Hematopoietic multipotent progenitor cell treated with erythropoietin and hydrocortisone succinate and interleukin-3 and kit ligand, for 15 days (in vitro differentiated cells): ENCODE results near the gene PDE11A.
"Not testable (repeated sequence)": the region's sequence is repeated elsewhere in the genome, so short reads cannot be mapped to it uniquely, and the experiment has no call there.

Experiments
- DNase-seq: peaks from one replicate; pipeline ENCODE4 v3.0.0-alpha.2; 2015; ENCODE audit warnings: low spot score

PDE11A gene

DNA sequence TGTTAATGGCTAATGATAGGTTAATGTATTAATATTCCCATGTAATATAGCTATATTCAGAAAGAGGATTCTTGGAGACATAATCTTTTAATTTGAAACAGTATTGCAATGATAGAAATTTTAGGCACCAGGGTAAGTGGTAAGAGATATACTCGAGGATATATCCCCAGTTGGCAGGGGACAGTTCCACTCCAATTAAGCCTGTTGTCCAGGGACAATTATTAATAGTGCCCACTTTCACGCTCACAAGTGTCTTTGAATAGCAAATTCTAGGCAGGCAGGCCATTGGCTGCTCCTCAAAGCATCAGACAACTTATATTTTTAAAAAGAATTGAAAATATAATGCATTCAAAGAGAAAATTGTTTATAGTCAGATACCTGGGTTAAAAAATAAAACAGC lies 190.7 kb downstream of the PDE11A start:
- DNase-seq: no peak

DNA sequence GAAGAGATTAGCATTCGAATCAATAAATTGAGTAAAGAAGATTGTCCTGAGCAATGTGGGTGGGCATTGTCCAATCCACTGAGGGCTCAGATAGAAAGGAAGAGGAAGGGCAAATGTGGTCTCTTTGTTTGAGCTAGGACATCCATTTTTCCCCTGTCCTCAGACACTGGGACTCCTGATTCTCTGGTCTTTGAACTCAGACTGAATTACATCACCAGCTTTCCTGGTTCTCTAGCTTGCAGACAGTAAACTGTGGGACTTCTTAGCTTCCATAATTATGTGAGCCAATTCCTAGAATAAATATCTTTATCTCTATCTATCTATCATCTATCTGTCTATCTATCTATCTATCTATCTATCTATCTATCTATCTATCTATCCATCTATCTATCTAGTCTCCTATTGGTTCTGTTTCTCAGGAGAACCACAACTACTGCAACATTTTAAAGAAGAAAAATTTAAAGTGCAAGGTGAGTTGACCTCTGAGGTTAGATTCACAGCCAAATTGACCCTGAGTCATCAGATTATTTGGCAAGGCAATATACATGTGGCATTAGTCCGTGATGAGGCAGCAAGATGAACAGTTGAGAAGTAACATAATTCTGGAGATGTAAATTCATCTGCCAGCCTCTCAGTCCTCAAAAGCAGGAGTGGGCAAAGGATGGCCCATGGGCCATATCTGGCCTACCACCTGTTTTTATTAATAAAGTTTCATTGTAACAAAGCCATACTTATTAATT lies 191.4 kb downstream of the PDE11A start:
- no peak for DNase-seq

DNA sequence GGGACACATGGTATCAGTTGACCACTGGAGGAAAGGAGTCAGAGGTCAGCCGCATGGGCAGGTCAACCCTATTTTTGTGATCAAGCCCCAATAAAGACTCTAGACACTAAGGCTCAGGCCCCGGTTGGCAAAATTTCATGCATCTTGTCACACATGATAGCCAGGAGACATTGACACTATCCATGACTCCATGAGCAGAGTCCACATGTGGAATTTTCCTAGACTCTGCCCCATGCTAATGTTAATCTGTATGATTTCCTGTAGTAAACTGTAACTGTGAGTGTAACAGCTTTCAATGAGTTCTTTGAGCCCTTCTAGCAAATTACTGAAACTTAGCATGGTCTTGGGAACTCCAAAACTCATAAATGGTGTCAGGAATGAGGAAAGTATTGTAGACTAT lies 192.3 kb downstream of the PDE11A start:
- DNase-seq: no peak

DNA sequence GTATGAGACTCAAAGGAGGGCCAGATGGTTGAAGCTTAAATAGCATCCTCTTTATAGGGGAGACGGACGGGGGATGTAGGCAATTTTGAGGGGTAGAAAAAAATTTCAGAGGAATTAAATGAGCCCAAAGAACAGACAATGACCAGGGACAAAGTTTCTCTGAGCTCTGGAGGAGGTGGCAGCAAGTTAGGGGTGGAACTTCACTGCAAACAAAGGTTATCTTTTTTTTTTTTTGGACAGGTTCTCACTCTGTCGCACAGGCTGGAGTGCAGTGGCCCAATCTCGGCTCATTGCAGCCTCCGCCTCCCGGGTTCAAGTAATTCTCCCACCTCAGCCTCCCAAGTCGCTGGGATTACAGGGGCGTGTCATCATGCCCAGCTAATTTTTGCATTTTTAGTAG lies 195.6 kb downstream of the PDE11A start:
- no peak for DNase-seq

DNA sequence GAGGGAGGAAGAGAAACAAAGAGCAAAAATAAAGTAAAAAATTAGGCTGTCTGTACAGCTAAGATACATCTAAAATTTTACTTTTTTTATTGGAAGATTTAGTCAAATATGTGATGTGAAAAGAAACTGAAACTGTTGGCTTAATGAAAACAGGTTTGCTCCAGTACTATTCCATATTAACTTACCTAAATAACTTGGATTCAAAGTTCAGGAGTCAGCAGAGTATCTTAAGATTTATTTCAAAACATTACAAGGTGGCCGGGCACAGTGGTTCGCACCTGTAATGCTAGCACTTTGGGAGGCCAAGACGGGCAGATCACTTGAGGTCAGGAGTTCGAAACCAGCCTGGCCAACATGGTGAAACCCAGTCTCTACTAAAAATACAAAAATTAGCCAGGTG lies 197.9 kb downstream of the PDE11A start:
- DNase-seq: no peak

DNA sequence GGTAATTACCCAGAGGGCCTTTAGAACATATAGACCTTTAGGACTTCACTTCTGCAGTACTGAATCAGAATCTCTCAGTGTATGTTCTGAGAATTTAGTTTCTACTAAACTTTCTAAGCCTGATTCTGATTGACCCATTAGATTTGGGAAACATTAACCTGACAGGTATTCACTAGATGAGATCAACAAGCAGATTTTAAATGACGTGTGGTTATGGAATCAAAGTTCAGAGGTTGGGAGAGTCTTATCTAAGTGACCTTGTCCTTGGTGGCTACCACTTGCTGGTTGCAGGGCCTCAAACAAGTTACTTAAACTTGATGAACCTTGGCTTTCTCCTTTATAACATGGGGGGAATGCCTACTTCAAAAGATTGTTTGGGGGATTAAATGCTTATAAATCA lies 198.7 kb downstream of the PDE11A start:
- no peak for DNase-seq

DNA sequence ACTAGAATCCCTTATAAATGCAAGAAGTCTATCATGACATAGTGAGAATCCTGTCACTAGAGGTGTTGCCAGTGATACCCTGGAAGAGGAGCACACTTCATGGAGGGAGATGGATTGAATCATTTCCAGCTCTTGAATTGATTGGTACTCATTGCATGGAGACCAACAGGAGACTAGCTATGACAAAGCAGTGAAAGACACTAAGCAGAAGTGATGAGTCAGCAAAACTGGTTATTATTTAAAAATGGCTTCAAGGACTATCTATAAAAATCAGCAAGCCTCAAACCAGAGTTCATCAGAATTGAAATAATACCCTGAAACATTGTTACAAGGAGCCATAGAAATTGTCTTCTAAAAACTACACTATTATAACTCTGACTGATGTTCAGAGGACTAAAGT lies 200.3 kb downstream of the PDE11A start:
- no peak for DNase-seq

DNA sequence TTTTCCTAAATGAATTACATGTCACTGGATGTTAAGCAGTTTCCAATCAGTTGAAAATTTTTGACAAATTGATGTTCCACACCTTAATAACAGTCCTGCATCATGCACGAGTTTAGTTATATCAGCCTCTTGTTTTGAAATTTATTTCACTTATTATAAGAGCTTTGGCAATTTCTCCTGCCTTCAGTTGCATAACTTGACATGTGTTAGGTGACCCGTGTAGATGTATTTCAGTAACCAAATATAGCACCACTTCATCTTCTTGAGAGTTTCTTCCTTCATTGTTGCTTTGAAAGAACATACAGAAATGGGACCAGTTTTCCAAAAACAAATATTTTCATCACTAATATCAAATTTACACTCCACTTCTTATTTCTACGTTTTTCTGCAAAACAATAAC lies 202.7 kb downstream of the PDE11A start:
- no peak for DNase-seq

DNA sequence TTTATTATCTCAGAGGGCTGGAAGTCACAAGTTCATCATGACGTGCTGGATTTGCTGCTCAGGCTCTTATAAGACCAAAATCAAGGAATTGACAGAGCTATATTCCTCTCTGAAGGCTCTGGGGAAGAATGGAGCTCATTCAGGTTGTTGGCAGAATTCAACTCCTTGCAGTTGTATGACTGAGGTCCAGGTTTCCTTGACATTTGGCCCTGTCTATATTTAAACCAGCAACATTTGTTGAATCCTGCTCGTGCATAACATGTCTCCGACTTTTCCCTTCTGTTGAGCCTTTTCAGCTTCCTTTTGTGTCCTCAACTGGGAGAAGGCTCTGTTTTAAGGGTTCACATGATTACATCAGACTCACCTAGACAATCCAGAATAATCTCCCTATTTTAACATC lies 203.4 kb downstream of the PDE11A start:
- DNase-seq: no peak

DNA sequence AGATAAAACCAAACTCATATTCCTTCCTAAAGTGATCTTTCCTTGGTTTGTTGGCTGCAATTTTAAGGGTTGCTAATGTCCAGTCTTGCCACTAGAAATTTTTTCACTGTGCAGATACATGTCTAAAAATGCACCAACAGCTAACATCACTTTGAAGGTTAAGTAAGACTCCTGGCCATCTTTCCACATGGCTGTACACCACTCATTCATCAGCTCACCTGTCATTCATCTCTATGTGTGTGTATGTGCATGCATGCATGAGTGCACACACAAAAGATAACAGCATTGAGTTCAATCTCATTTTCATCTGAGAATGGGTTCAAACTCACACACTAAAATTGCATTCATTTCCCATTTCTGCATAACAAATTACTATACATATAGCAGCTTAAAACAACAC lies 203.8 kb downstream of the PDE11A start:
- DNase-seq: no peak

DNA sequence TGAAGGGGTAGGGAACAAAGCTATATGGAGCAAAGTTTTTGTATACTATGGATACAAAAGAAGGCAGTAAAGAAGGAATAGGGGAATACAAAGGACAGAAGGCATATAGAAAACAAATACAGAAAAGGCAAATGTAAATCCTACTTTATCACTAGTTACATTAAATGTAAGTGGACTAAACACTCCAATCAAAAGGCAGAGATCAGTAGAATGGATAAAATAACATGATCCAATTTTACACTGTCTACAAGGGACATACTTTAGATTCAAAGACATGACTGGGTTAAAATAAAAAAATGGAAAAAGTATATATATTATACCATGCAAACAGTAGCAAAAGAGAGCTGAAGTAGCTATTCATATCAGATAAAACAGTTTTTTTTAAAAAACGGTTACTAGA lies 215.0 kb downstream of the PDE11A start:
- no peak for DNase-seq

DNA sequence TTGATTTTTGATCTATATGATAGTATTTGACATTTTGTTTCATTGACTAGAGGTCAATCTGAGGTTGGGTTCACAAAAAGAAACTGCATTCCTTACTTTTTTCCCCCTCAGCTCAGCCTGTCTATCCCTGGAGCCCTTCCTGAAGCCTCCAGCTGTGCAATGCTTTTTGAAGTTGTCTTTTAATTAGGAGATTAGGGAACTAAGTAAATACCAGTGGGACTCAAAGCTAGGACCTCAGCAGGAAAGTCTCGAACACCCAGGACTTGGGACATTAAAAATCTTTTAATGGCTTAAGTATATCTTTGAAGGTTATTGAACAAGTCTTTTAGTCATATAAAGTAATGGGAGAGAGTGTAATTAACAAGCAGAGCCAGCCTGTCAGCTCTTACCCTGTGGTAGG lies 220.2 kb downstream of the PDE11A start:
- DNase-seq: no peak

DNA sequence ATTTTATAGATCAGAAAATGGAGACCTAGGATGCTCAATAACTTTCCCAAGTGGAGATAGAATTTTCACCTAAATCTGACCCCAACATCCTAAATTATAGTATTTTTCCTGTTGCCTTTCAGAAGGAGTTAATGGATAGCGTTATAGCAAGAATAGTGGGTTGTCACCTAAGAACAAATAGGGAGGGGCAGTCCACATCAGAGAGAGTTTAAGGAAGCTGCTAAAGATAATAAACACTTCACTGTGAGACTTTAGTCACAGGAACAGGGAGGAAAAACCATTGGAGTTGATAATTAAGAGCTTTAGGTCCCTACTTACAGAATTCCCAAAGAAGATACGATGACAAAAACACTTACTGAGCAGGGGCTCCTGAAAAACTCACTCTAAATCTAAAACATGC lies 229.4 kb downstream of the PDE11A start:
- no peak for DNase-seq

DNA sequence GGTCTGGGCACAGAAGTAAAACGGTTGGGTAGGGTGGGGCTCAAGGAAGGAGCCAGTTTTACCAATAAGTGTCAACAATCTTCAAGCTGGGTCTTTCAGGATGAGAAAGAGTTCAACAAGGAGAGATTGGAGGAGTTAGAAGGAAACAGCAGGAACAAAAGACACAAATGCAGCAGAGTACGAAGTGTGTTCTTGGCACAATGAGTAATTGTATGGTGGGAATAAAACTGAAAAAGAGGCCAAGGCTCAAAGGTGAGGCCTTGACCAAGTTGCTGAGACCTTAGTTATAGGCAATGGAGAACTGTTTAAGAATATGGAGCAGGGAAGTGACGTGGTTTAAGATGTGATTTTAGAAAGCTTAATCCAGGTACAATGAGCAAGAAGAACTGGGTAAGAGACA lies 230.3 kb downstream of the PDE11A start:
- DNase-seq: no peak

DNA sequence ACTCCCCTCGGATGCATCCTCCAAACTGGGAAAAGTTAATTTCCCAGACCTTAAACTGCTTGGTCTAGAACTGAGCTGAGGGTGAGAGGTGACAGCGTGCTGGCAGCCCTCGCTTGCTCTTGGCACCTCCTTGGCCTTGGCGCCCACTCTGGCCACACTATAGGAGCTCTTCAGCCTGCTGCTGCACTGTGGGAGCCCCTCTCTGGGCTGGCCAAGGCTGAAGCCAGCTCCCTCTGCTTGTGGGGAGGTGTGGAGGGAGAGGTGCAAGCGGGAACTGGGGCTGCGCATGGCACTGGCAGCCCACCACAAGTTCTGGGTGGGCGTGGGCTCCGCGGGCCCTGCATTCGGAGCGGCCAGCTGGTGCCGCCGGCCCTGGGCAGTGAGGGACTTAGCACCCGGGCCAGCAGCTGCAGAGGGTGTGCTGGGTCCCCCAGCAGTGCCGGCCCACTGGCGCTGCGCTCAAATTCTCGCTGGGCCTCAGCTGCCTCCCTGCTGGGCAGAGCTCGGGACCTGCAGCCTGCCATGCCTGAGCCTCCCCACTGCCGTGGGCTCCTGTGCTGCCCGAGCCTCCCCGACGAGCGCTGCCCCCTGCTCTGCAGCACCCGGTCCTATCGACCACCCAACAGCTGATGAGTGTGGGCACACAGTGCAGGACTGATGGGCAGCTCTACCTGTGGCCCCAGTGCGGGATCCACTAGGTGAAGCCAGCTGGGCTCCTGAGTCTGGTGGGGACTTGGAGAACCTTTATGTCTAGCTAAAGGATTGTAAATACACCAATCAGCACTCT lies 237.0 kb downstream of the PDE11A start:
- DNase-seq: not testable (repeated sequence)

DNA sequence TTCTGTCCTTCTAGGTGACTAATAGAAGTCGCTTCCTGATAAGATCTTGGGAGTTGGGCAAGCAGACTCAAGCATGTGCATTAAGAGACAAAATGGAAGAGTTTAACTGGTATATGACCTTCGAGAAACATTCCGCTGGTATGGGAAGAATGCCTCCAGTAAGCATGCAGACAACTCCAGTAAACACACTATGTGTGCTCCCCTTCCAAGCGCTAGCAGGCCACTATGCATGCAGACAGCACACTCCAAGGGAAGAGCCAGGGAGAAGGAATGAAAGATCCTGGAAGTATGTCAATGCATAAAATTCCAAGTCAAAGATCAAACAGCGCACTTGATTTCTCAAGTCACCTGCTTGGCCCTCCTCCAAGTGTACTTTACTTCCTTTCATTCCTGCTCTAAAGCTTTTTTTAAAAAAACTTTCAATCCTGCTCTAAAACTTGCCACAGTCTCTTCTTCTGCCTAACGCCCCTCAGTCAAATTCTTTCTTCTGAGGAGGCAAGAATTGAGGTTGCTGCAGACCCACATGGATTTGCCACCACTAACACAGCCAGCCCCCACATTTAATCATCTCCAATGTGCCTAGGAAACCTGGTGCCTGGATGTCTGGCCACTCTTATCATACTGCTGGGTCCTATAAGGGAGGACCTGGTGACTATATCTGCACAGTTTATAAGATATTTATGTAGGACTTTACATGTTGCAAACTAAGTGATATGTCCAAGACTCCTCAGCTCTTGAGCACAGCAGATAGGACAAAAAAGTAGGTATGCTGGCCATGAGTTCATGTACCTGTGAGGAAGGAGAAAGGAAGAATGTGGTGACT lies 239.8 kb downstream of the PDE11A start:
- DNase-seq: no peak

DNA sequence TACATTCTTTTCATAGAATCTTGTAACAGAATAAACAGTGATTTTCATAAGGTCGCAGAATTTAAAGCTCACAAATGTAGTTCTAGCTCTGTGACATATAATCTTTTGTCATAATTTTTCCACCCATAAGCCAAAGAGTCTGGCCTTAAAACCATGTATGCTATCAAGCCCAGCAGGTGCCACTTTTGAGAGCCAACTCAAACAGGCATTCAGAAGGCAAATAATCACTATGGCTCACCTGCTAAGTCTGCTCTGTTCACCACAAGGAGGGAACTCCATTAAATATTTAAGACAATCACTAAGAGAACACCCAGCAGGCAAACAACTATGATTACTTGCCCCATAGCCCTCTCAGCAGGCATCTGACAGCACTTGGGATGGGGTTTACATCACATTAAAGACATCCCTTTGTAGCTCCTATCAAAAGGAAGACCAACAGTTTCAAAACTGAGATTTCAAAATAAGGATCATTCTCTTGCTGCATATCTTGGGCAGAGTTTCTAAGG lies 241.6 kb downstream of the PDE11A start:
- DNase-seq: no peak

DNA sequence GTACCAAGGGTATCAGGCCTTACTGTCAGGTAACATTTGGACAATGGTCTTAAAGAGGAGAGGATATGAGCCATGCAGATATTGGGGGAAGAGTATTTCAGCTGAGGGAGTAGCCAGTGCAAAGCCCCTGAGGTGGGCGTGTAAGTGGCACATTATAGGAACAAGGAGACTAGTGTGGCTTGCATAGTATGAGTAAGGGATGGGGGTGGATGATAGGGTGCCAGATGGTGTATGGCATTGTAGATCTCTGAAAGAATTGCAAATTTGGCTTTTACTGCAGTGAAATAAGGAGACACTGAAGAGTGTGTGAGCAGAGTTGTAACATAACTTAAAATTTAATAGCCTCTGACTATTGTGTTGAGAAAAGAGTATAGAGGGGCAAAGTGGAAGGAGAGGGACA lies 244.0 kb downstream of the PDE11A start:
- DNase-seq: no peak

DNA sequence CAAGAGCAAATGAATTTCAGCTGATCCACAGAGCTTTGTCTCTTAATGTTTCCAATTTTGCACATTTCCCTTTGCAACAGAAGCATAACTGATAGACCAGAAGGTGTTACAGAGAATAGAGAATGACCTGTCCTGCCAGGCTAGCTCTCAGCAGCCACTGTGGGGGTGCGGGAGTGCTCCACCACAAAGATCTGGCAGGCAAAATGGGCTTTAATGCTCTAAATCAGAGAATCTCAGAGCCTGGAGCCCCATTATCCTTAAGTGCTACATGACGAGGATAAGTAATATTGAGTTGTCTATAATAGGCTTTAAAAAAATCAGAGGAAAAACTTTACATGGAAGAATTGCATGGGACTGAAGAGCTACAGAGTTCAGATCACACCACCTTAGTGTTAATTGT lies 245.7 kb downstream of the PDE11A start:
- no peak for DNase-seq

DNA sequence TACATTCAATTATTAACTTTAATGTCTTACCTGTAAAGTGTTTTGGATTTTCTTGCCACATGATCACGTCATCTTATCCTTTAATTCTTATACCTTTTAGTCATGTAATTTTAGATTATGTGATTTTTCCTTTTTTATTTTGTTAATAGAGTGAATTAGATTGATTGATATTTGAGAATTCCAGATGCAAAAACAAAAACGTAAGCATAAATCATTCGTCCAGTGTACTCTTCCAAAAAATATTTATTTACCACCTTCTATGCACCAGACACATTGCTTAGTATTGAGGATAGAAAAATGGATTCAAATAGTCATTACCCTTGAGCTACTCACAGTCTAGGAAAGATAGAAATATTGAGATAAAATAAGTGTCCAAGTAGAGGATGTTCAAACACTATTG lies 249.6 kb downstream of the PDE11A start:
- no peak for DNase-seq

DNA sequence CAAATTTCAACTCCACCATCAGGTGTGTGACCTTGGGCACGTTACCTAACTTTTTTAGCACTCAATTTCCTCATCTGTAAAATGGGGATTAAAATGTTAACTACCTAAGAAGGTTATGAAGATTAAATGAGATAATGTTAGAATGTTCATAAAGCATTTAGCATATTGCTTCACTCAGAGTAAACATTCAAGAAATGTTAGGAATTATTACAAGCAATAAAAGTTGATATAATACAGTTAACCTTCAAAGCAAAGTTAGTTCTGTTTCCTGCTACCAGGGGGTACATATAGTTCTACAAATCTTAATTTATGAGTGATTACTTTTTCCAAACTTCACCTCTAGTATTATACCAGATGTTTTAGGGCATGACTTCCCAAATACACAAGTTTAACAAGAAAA lies 254.2 kb downstream of the PDE11A start:
- DNase-seq: no peak

DNA sequence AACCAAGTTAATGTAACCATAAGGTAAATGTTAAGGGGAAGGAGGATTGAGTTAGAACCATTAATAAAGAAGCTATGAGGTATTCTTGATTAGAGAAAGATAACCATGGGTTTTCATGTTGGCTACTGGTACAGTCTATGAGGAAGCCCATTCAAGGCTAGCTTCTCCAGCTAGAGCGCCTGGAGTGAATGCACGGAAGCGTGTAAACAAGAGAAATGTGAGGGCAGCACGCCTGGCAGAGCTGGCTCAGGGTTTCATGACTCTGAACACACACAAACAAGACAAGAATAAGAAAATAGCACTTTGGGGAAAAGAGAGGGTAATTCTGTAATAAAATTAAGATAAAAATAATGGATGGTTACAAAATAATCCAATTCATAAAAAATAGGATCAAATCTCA lies 255.3 kb downstream of the PDE11A start:
- DNase-seq: no peak

DNA sequence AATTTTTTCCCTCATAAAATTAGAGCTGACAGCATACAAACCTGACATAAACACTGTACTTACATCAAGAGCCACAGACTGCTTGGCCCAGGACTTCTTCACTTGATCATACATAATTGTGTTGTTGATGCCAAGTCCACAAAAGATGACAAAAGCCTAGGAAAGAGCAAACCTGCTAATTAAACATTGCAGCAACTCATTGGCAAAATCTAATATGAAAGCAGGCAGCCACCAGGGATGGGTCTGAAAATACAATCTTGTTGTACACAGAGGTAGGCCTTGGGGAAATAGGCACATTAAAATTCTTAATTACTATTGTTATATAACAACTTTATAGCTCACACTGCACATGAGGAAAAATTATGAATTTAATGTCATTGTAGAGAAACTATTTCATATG lies 255.8 kb downstream of the PDE11A start:
- DNase-seq: no peak
